C4-2B (cell line): Measurements from ENCODE around the gene ADGRG6.

ENCODE experiments used
- ZFX ChIP-seq: fragments of 450-650 bp; IDR thresholded peaks from 2 replicates; pipeline ENCODE4 v1.6.1; 2017
- TF ChIP-seq, protein P1 (sequence below): fragments of 450-650 bp; conservative IDR thresholded peaks from 2 replicates; pipeline ENCODE4 v1.5.1; 2017; ENCODE audit warnings: mild to moderate bottlenecking

DNA sequence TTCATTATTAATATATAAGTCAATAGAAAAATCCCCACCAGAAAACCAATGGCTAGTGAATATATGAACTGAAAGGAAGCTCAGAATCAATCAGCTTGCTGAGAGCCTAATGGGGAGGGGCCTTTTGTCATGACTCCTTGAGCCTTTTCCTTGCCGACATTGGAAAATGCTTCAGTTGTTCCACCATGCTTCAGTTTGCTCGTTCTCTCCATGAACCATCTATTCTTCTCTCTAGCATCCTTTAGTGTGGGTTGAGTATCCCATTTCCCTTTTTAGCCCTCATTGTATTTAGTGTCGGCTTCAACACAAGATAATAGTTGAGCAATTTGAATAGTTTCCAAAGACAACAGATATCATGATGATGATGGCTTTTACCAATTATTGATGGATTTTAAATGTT is 139.9 kb downstream of the ADGRG6 start:
- TF ChIP-seq, protein P1, sequence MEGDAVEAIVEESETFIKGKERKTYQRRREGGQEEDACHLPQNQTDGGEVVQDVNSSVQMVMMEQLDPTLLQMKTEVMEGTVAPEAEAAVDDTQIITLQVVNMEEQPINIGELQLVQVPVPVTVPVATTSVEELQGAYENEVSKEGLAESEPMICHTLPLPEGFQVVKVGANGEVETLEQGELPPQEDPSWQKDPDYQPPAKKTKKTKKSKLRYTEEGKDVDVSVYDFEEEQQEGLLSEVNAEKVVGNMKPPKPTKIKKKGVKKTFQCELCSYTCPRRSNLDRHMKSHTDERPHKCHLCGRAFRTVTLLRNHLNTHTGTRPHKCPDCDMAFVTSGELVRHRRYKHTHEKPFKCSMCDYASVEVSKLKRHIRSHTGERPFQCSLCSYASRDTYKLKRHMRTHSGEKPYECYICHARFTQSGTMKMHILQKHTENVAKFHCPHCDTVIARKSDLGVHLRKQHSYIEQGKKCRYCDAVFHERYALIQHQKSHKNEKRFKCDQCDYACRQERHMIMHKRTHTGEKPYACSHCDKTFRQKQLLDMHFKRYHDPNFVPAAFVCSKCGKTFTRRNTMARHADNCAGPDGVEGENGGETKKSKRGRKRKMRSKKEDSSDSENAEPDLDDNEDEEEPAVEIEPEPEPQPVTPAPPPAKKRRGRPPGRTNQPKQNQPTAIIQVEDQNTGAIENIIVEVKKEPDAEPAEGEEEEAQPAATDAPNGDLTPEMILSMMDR, result no peak
- TF ChIP-seq ZFX, result no peak
